GM19023 (cell line): ENCODE results near the gene VARS1.
"Not testable (repeated sequence)": the region's sequence is repeated elsewhere in the genome, so short reads cannot be mapped to it uniquely, and the experiment has no call there.

Experiments
- ATAC-seq: cut with Tn5 transposase; IDR thresholded peaks from one replicate; pipeline ENCODE4 v1.9.1; 2021; ENCODE audit warnings: mild to moderate bottlenecking, moderate library complexity; ENCODE audit not compliant: unreplicated experiment

VARS1 gene

DNA sequence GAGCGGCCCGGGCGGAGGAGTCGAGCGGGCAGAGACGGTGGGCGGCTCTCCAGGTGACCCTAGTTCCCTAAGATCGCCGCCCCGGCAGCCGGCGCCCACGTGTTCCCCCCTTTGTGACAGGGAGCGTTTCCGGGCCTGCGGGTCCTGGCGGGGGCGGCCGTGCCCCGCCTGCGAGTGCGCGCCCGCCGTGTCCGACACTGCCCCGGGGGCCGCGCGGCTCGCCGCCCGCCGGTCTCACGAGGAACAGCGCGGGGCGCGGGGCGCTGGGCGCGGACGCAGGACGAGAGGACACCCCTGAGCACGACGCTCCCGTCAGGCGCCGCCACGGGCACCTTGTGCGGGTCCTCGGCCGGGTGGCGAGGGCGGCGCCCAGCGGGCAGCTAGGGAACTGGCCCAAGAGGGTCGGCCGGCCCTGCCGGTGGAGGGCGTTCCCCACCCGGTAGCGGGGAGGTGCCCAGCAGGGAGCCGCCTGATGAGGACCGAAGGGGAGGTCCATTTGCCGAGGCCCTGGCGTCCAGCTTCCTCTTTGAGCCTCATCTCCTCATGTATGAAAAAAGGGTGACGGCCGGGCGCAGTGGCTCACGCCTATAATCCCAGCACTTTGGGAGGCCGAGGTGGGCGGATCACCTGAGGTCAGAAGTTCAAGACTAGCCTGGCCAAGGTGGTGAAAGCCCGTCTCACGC lies at the start of gene VARS1:
Gene VARS1 (minus strand): TSS at position 137 of the 683 bp plus-strand sequence. CDS start 535 bp downstream, outside the sequence.
- peak; percentile 72 for ATAC-seq

DNA sequence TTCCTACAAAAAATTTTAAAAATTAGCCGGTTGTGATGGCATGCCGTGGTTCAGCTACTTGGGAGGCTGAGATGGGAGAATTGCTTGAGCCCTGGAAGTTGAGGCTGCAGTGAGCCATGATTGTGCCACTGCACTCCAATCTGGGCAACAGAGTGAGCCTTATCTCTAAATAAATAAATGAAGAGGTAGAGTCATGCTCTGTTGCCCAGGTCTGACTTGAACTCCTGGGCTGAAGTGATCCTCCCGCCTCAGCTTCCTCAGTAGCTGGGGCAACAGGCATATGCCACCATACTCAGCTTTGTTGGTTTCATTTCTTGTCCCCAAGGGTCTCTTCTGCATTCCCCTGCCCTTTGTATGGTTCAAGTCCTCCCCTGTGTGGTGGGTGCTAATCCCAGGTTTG lies 49.0 kb upstream of the VARS1 start:
- ATAC-seq, result no peak

GRCh38 chr6:31842053-31842452 lies 46.5 kb upstream of the VARS1 start:
- no peak for ATAC-seq

- not testable (repeated sequence) for ATAC-seq
These were observed 44.2 kb upstream of the VARS1 start for GRCh38 chr6:31839779-31840126.

GRCh38 chr6:31838968-31839367 lies 43.4 kb upstream of the VARS1 start:
- no peak for ATAC-seq

- not testable (repeated sequence) for ATAC-seq
These were observed 42.6 kb upstream of the VARS1 start for GRCh38 chr6:31838114-31838553.

GRCh38 chr6:31837369-31838113 lies 42.0 kb upstream of the VARS1 start:
- ATAC-seq, result no peak

GRCh38 chr6:31836474-31837368 lies 41.2 kb upstream of the VARS1 start:
- ATAC-seq, result no peak

DNA sequence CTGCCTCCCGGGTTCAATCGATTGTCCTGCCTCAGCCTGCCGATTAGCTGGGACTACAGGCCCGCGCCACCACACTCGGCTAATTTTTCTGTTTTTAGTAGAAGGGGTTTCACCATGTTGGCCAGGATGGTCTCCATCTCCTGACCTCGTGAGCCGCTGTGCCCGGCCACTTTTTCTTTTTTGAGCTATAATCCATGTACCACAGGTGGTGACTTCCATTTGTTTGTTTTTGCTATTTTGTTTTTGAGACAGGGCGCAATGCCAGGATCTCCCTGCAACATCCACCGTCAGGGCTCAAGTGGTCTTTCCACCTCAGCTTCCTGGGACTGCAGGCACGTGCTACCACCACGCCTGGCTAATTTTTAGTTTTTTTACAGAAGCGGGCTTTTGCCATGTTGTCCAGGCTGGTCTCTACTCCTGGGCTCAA lies 40.5 kb upstream of the VARS1 start:
- no peak for ATAC-seq

- peak; percentile 61 for ATAC-seq
These were observed 39.1 kb upstream of the VARS1 start for GRCh38 chr6:31834367-31835250.

- no peak for ATAC-seq
These were observed 36.0 kb upstream of the VARS1 start for GRCh38 chr6:31831350-31832215.

DNA sequence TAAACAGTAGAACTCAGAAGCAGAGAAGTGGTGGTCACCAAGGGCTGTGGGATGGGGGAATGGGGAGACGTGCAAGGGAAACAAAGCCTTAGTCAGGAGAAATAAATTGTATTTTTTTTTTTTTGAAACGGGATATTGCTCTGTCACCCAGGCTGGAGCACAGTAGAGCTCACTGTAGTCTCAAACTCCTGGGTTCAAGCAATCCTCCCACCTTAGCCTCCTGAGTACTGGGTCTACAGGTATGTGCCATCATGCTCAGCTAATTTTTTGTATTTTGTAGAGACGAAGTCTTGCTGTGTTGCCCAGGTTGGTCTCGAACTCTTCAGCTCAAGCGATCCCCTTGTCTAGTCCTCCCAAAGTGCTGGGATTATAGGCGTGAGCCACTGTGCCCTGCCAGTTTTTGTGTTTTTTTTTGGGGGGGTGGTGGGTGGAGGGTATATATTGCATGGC lies 35.4 kb upstream of the VARS1 start:
- ATAC-seq, result no peak

- ATAC-seq, result no peak
These were observed 34.2 kb upstream of the VARS1 start for GRCh38 chr6:31829633-31830283.

GRCh38 chr6:31827286-31828079 lies 31.9 kb upstream of the VARS1 start, which contains the start of gene HSPA1B:
TSS of gene HSPA1B (plus strand) at chr6:31827738. CDS start at chr6:31827951, 213 bp downstream.
- peak; percentile 75 for ATAC-seq

DNA sequence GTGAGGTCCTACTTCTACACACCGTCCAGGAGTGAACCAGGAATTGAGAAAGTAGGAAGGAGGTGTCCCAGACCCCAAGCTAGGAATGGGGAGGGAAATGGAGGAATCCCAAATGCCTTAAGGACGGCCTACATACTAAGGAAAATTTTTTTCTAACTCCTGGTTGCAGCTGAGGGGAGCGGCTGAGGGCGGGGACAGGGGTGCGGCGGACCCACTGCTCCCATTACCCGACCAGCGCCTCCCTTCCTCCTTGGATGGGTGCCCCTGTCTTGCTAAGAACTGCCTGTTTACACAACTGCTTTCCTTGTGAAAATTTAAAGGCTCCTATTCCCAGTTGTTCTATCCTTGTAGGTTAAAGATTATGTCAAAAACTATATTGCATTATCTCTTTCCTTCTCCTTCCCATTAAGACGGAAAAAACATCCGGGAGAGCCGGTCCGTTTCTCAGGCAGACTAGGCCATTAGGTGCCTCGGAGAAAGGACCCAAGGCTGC lies 31.3 kb upstream of the VARS1 start:
- ATAC-seq, result no peak

DNA sequence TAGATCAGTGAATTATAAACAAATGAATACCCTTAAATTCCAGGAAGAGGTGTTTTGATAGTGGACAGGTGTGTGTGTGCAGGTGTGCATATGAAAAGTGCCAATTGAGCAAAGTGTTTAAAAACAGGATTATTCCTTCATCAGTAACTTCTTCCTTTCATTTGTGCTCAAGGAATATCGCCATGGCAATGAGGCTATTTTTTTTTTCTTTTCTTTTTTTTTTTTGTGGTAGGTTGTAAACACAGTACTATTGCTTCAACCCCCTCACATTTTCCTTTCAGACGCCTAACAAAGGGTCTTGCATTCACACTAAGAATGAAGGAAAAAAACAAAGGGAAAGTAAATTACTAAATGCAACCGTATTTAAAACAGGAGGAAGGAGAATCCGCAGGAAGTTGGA lies 30.0 kb upstream of the VARS1 start:
- ATAC-seq, result no peak

DNA sequence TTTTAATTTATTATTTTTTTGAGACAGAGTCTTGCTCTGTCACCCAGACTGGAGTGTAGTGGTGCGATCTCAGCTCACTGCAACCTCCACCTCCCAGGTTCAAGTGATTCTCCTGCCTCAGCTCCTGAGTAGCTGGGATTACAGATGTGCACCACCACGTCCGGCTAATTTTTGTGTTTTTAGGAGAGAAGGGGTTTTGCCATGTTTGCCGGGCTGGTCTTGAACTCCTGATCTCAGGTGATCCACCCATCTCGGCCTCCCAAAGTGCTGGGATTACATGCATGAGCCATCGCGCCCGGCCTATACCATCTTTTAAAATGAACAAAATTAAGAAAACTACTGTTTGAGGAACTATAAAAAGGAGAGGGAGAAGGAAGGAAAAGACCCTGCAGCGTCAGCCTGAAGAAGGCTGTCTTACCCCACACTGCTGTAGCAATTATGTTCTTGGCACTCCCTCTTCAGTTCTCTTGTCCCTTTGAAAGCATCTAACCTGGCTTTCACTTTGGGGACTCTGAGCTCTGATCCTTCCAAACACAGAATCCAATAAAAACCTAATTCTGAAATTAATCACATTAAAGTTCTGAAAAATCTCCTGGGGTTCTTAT lies 28.1 kb upstream of the VARS1 start:
- ATAC-seq, result not testable (repeated sequence)
